GM19240 (cell line): Measurements from ENCODE around the gene IL1B.

Experiments used
- DNase-seq: peaks from one replicate; pipeline ENCODE4 v3.0.0; 2011; ENCODE audit warnings: low spot score; ENCODE audit not compliant: insufficient read length

IL1B gene

DNA sequence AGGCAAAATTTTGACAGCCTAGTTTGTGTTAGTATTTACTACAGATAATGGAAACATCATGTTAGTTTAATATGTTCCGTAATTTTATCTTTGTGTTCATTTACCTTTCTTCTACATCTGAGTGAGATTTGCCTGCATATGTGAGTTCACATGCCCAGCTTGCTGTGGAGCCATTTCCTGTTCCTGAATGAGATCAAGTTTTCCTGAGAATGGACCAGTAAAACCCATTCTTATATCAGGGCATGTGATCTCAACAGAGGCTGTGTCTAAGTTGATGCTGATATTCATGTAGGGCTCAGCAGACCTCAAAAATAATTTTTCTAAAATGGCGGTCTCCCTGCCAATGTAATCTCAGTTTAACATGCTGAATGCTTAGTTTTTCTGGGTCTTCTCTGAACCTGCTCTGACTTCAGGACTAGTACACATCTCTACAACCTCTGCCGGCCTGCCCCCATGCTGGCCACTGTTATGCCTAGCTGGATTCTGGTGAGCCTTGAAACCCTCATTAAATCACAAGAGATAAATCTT is 53.3 kb downstream of the IL1B start:
- DNase-seq, result no peak

DNA sequence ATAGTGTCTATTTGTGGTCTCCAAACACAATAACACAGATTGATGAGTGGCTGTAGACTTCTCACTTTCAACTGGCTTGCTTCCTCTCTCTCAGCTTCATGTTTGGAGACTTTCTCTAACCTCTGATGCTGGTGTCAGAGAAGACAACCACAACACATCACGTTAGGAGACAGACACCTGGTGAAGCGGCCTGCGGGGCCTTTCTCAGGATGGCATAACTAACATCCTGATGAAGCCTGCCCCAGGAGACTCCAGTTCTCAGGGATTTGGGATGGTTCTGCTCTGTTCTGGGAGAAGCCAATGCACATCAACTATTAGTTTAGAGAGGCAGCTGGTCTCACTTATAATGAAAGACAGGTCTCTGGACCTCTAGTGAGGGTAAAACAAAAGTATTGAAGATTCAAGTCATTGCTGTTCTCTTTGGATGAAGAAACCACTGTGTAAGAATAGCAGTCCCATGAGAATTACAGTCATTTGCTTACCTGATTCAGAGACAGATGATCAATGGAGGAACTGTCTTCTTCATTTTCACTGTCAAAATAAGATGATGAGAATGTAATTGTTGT is 54.3 kb downstream of the IL1B start:
- DNase-seq, result no peak
